Measurements from ENCODE around the gene CAMK2B. TPM values are rescaled to one million over a fixed set of nuclear protein-coding genes. Genes with fewer than 3 reads are reported as not detected.
A peak's percentile ranks its signal among the peaks of the same experiment; 100 is the strongest.

The CAMK2B gene
- total and polyA plus RNA-seq, 12 donors: 0.25 to 82.3 (median 6.5) TPM; not detected in 2

- H3K27me3 ChIP-seq: no peaks in the 10 kb centered on the region
- intact Hi-C loops (cut with DNase I): loop anchor here in 1 of 2 donors (2.0 kb wide), 1 partner anchor 227 kb away; no protein-coding TSS in a partner anchor
- 82 to 87% (median 86%) methylated on average over 4 to 10 of the region's 10 CpGs for WGBS, 4 donors
- H3K27ac ChIP-seq: no peak overlapping the region
- TF ChIP-seq POLR2A (IDR thresholded peaks at IDR 0.05): no peak
- TF ChIP-seq CTCF (IDR thresholded peaks at IDR 0.05): no peak
- H3K4me1 ChIP-seq (replicated peaks in 1 of 2): no peaks in the 10 kb centered on the region
- no peak for DNase-seq
- H3K36me3 ChIP-seq (replicated peaks in 1 of 2): no peaks in the 10 kb centered on the region
- H3K9me3 ChIP-seq (replicated peaks in 1 of 3): no peaks in the 10 kb centered on the region
- H3K4me3 ChIP-seq: no peak overlapping the region
These were observed 77.3 kb downstream of the CAMK2B start for GRCh38 chr7:44247868-44248651.

GRCh38 chr7:44246396-44247113 lies 78.8 kb downstream of the CAMK2B start:
- Histone ChIP-seq H3K36me3 (replicated peaks in 1 of 2) (no peaks in the 10 kb centered on the region), H3K27ac (no peak overlapping the region), H3K27me3 (no peaks in the 10 kb centered on the region), H3K4me1 (replicated peaks in 1 of 2) (no peaks in the 10 kb centered on the region), H3K4me3 (no peak overlapping the region), H3K9me3 (replicated peaks in 1 of 3) (no peaks in the 10 kb centered on the region)
- no peak for DNase-seq
- TF ChIP-seq POLR2A (IDR thresholded peaks at IDR 0.05) (no peak), CTCF (IDR thresholded peaks at IDR 0.05) (no peak)
- WGBS, 4 donors: 87 to 94% (median 89%) methylated on average over 7 of the region's 7 CpGs
- intact Hi-C loops (cut with DNase I): no loop called here

- Histone ChIP-seq H3K4me3 (no peak overlapping the region), H3K27ac (no peak overlapping the region), H3K27me3 (no peaks in the 10 kb centered on the region), H3K36me3 (replicated peaks in 1 of 2) (no peaks in the 10 kb centered on the region), H3K4me1 (replicated peaks in 1 of 2) (no peaks in the 10 kb centered on the region), H3K9me3 (replicated peaks in 1 of 3) (no peaks in the 10 kb centered on the region)
- DNase-seq: no peak
- intact Hi-C loops (cut with DNase I): loop anchor here (5.0 kb wide), 2 partner anchors 233 to 323 kb away; no protein-coding TSS in a partner anchor
- WGBS, 4 donors: 65 to 100% (median 68%) methylated on average over 3 to 8 of the region's 8 CpGs
- TF ChIP-seq CTCF (IDR thresholded peaks at IDR 0.05) (peak in 5 of 6 experiments; percentile 21 to 39 (median 33)), POLR2A (IDR thresholded peaks at IDR 0.05) (no peak)
These were observed 81.1 kb downstream of the CAMK2B start for GRCh38 chr7:44244282-44244681.

GRCh38 chr7:44242091-44242490 lies 83.3 kb downstream of the CAMK2B start:
- intact Hi-C loops (cut with DNase I): loop anchor here (5.0 kb wide), 2 partner anchors 235 to 325 kb away; no protein-coding TSS in a partner anchor
- H3K27me3 ChIP-seq: no peaks in the 10 kb centered on the region
- DNase-seq: no peak
- H3K4me3 ChIP-seq: no peak overlapping the region
- H3K27ac ChIP-seq: no peak overlapping the region
- WGBS, 4 donors: 69 to 90% (median 83%) methylated on average over 3 to 10 of the region's 10 CpGs
- H3K9me3 ChIP-seq (replicated peaks in 1 of 3): no peaks in the 10 kb centered on the region
- no peaks in the 10 kb centered on the region for H3K4me1 ChIP-seq (replicated peaks in 1 of 2)
- no peaks in the 10 kb centered on the region for H3K36me3 ChIP-seq (replicated peaks in 1 of 2)
- TF ChIP-seq CTCF (IDR thresholded peaks at IDR 0.05): no peak
- TF ChIP-seq POLR2A (IDR thresholded peaks at IDR 0.05): no peak
